ENCODE measurements around the gene RAD51B. TPM values are rescaled to one million over a fixed set of nuclear protein-coding genes. Genes with fewer than 3 reads are reported as not detected.

Gene RAD51B
- total and polyA plus RNA-seq, 2 of the 13 experiments (the other 11 are each of a cell fraction or from before 2014, with no cell fraction given): 7.0 to 9.5 TPM

DNA sequence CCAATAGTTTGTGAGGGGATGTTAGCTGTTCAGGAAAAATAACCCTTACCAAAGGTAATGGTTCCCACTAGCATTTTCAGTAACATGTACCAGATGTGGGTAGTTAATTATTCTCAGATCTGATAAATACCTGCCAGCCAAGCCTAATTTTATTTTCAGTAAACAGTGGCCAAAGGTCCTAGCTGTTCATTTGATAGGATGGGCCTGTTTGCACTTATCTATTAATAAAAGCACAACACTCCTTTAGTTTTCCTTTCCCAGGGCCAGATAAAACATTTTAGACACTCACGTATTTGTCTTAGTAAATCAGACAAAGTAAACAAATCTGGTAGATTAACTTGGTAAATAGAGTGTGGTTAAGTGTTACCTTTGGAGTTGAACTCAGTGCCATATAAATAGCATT, 345.1 kb downstream of the RAD51B start (continued):
- TF ChIP-seq ETS1 (CRISPR knock-in tag; IDR thresholded peaks at IDR 0.05): no peak
- no peak for TF ChIP-seq GLI4 (CRISPR knock-in tag; IDR thresholded peaks at IDR 0.05; ENCODE audit: borderline replicate concordance)
- no peak for TF ChIP-seq ZBTB26 (CRISPR knock-in tag; IDR thresholded peaks at IDR 0.05; ENCODE audit: borderline replicate concordance)
- TF ChIP-seq PATZ1 (CRISPR knock-in tag; IDR thresholded peaks at IDR 0.05): no peak
- TF ChIP-seq, protein P1, sequence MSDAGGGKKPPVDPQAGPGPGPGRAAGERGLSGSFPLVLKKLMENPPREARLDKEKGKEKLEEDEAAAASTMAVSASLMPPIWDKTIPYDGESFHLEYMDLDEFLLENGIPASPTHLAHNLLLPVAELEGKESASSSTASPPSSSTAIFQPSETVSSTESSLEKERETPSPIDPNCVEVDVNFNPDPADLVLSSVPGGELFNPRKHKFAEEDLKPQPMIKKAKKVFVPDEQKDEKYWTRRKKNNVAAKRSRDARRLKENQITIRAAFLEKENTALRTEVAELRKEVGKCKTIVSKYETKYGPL (CRISPR knock-in tag; IDR thresholded peaks at IDR 0.05): no peak
- TF ChIP-seq SOX13 (IDR thresholded peaks at IDR 0.05): no peak
- no peak; a peak in 1 of 4 replicates for TF ChIP-seq SOX13 (CRISPR knock-in tag; conservative IDR thresholded peaks at IDR 0.05 in 1 of 2, IDR thresholded peaks at IDR 0.05 in 1 of 2)
- TF ChIP-seq NRL (CRISPR knock-in tag; IDR thresholded peaks at IDR 0.05; ENCODE audit: borderline replicate concordance): no peak
- TF ChIP-seq PCBP2 (optimal IDR thresholded peaks at IDR 0.05; ENCODE audit: low read depth, low read length, poor library complexity, severe bottlenecking): no peak
- no peak for TF ChIP-seq TAF1 (CRISPR knock-in tag; IDR thresholded peaks at IDR 0.05)
- TF ChIP-seq GFI1 (CRISPR knock-in tag; IDR thresholded peaks at IDR 0.05; ENCODE audit: borderline replicate concordance): peak; percentile 87
- no peak for TF ChIP-seq FLYWCH1 (CRISPR knock-in tag; IDR thresholded peaks at IDR 0.05)
- TF ChIP-seq CEBPB (IDR thresholded peaks at IDR 0.05; ENCODE audit: borderline replicate concordance, low read depth, low read length): no peak
- TF ChIP-seq RARG (CRISPR knock-in tag; IDR thresholded peaks at IDR 0.05; ENCODE audit: low read depth): no peak
- no peak for TF ChIP-seq ETV5 (CRISPR knock-in tag; IDR thresholded peaks at IDR 0.05; ENCODE audit: borderline replicate concordance)
- TF ChIP-seq ZNF335 (CRISPR knock-in tag; IDR thresholded peaks at IDR 0.05): no peak
- TF ChIP-seq ZNF7 (CRISPR knock-in tag; IDR thresholded peaks at IDR 0.05): no peak
- TF ChIP-seq SMARCC2 (IDR thresholded peaks at IDR 0.05): no peak
- TF ChIP-seq ZFP90 (CRISPR knock-in tag; IDR thresholded peaks at IDR 0.05; ENCODE audit: borderline replicate concordance): no peak
- no peak for TF ChIP-seq POGK (CRISPR knock-in tag; conservative IDR thresholded peaks at IDR 0.05)
- no peak for TF ChIP-seq ZZZ3 (CRISPR knock-in tag; IDR thresholded peaks at IDR 0.05; ENCODE audit: borderline replicate concordance)
- TF ChIP-seq KLF6 (CRISPR knock-in tag; IDR thresholded peaks at IDR 0.05): no peak
- TF ChIP-seq SETDB1 (CRISPR knock-in tag; IDR thresholded peaks at IDR 0.05; ENCODE audit: borderline replicate concordance): no peak
- no peak for TF ChIP-seq PHB2 (IDR thresholded peaks at IDR 0.05; ENCODE audit: partially characterized antibody)

Measured in HepG2 (cell line).